NCI-H2029 treated with DMSO at 0.1 percent for 48 hours (cell line): ENCODE data around the gene HES7.
A peak's percentile ranks its signal among the peaks of the same experiment; 100 is the strongest.
"Not testable (repeated sequence)": the region's sequence is repeated elsewhere in the genome, so short reads cannot be mapped to it uniquely, and the experiment has no call there.

Source experiments
- DNase-seq: peaks from one replicate; lab custom pipeline; 2025; lab: John Stamatoyannopoulos, UW

The HES7 gene

GRCh38 chr17:8123695-8124349, at the start of gene HES7:
Gene HES7 (minus strand): TSS chr17:8124106. CDS start chr17:8124084, 22 bp downstream.
- no peak for DNase-seq

- peak; percentile 74 for DNase-seq
These were observed 49.4 kb upstream of the HES7 start for GRCh38 chr17:8173056-8173870.

- not testable (repeated sequence) for DNase-seq
These were observed 46.3 kb upstream of the HES7 start for GRCh38 chr17:8170186-8170585.

- no peak for DNase-seq
These were observed 43.6 kb upstream of the HES7 start for GRCh38 chr17:8167526-8167925.

DNA sequence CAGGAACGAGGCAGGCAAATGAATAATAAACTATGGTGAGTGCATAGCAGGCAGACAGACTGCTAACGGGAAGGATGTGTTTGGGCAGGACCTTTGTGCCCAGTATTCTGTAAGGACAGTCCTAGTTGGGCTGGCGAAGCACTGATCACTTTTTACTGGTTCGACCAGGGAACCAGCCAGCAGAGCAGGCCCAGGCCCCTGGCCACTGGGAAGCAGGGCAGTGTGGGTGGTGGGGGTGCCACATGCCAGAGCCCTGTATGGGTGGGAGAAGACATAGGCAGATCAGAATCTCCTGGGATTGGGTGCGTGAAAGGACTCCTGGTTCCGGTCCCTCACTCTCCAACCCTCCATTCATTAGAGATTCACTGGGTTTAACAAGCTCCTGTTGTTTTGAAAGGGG, 42.8 kb upstream of the HES7 start:
- DNase-seq, result no peak

GRCh38 chr17:8164815-8165131, 40.9 kb upstream of the HES7 start:
- DNase-seq, result no peak

- no peak for DNase-seq
These were observed 40.3 kb upstream of the HES7 start for GRCh38 chr17:8163978-8164814.

- no peak for DNase-seq
These were observed 39.4 kb upstream of the HES7 start for GRCh38 chr17:8162997-8163977.

GRCh38 chr17:8162233-8162996, 38.5 kb upstream of the HES7 start, which contains the start of gene VAMP2:
Gene VAMP2 (minus strand): TSS chr17:8162948. CDS start chr17:8162879, 69 bp downstream.
- no peak for DNase-seq

DNA sequence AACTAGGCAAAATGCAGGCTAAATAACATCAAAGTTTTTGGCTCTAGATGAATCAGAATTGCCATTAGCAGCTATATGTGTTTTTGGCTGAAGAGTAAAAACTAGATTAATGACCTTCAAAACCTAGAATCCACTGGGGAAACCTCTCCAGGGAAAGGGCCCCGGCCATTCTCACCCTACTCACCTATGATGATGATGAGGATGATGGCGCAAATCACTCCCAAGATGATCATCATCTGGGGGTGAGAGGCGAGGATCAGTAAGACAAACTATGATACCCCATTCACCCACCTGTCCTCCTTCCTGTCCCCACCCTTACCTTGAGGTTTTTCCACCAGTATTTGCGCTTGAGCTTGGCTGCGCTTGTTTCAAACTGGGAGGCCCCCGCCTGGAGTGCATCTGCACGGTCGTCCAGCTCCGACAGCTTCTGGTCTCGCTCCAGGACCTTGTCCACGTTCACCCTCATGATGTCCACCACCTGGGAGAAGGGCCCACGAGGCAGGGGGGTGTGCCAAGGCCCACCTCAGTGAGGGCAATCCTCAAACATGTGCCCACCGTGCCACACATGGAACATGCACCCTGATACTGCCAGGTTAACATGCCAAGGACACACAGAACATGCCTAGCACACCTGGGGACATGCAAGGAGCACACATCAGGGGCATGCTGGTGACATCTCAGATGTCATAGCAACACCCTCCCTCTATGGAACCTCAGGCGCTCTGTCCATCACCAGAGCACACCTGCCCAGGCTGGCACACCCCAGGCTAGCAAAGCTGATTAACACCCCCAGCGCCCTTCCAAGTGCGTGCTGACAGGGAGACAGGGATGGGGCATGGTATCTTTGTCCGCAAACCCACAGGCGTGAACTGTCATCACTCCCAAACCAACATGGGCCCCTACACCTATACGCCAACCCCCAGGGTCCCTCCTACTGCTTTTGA, 37.7 kb upstream of the HES7 start:
- DNase-seq, result no peak

GRCh38 chr17:8160741-8161221, 36.9 kb upstream of the HES7 start:
- no peak for DNase-seq

DNA sequence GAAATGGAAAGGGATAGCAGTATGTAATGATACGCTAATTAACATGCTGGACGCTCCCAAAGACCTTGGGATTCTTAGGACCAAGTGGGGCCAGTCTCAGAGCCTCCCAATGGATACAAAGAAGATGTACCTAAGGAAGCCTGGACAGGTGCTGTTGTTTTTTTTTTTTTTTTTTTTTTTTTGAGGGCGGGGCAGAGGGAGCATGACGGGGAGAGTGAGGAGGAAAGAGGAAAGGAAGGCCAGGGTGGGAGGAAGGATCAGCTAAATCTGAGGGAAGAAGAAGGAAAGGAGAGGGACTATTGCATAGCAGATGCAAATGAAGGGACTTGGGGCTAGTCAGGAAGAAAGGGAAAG, 36.3 kb upstream of the HES7 start:
- no peak for DNase-seq

DNA sequence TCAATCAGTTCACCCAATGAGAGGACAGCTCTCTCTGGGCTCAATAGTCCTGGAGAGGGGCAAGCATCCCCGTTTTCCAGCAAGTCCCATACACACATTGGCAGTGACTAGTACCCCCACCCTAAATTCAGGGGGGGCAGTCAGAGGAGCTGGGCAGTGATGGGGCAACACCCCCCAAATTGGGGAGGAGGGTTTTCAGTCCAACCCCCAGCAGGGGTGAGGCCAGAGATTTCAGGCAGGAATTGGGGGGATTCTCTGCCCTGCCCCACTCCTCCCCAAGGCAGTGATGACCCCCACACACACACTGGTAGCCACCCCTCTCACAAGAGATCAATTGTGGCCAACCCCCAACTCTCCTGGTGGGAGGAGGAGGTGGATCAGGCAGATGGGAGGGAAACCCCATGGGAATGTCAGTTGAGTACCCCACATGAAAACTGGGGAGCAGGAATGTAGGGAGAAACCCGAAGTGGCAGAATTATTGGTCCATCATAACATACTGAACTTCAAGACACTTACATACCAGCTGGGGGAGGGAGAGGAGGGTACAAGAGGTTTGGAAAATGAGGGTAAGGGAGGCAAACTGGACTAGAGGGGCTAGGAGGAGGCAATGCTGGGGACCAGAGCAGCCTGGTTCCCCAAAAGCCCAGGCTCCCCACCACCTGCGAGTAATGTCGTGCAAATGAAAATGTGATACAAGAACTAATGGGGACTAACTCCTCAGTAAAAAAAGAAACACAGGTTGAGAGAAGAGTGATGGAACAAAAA, 35.7 kb upstream of the HES7 start:
- no peak for DNase-seq

- no peak for DNase-seq
These were observed 35.1 kb upstream of the HES7 start for GRCh38 chr17:8159032-8159400.

GRCh38 chr17:8158267-8159031, 34.5 kb upstream of the HES7 start:
- DNase-seq, result peak; percentile 35

GRCh38 chr17:8156246-8156992, 32.5 kb upstream of the HES7 start:
- DNase-seq, result peak; percentile 85

DNA sequence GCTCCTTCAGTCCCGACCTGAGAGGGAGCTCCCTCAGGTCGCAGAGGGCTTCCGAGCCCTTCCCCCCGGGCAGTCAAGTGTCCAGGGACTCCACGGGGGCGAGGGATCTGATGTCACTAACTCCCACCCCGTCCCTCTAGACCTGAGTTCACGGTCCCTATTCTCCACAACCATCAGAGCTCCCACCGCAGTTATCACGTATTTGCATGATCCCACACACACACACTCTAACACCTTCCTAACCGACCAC, 32.0 kb upstream of the HES7 start:
- DNase-seq, result no peak
